ENCODE measurements around the gene MPC2. TPM values are rescaled to one million over a fixed set of nuclear protein-coding genes. Genes with fewer than 3 reads are reported as not detected.
A peak's percentile ranks its signal among the peaks of the same experiment; 100 is the strongest.

Gene MPC2
- 33.7 TPM for total RNA-seq (ENCODE audit: unreplicated experiment)
- long read RNA-seq, transcript MPC2-202 (5 exons, 2,177 nt) = major isoform, 32 of 34 reads
- long read RNA-seq, partial matches to known transcripts = 0 of 34 reads
- long read RNA-seq, other reads (novel, unspliced or antisense) = 2 of 34 reads

GRCh38 chr1:167936930-167937708 is at the start of gene MPC2:
Gene MPC2, minus strand, starts transcription at chr1:167937072. Its CDS starts 1,231 bp downstream, at chr1:167935841.
- Mint-ChIP-seq H3K27me3 (ENCODE audit: unreplicated experiment) (peaks cover 16% of the 10 kb centered on the region), H3K27ac (ENCODE audit: unreplicated experiment) (peak within 1 kb of the TSS; percentile 100), H3K4me1 (ENCODE audit: unreplicated experiment) (peaks cover 31% of the 10 kb centered on the region), H3K4me3 (ENCODE audit: unreplicated experiment) (peak within 1 kb of the TSS; percentile 98), H3K36me3 (ENCODE audit: low read depth, unreplicated experiment) (peaks cover 14% of the 10 kb centered on the region), H3K9me3 (ENCODE audit: unreplicated experiment) (no peaks in the 10 kb centered on the region)
- DNase-seq (ENCODE audit: low spot score) = peak; percentile 38
- TF ChIP-seq CTCF (IDR thresholded peaks at IDR 0.05; ENCODE audit: unreplicated experiment) = no peak

- no peak overlapping the region for H3K4me3 Mint-ChIP-seq (ENCODE audit: unreplicated experiment)
- peaks cover 3% of the 10 kb centered on the region for H3K27me3 Mint-ChIP-seq (ENCODE audit: unreplicated experiment)
- no peak for DNase-seq (ENCODE audit: low spot score)
- H3K4me1 Mint-ChIP-seq (ENCODE audit: unreplicated experiment) = no peaks in the 10 kb centered on the region
- peaks cover 4% of the 10 kb centered on the region for H3K36me3 Mint-ChIP-seq (ENCODE audit: low read depth, unreplicated experiment)
- TF ChIP-seq CTCF (IDR thresholded peaks at IDR 0.05; ENCODE audit: unreplicated experiment) = no peak
- no peaks in the 10 kb centered on the region for H3K9me3 Mint-ChIP-seq (ENCODE audit: unreplicated experiment)
- H3K27ac Mint-ChIP-seq (ENCODE audit: unreplicated experiment) = no peak overlapping the region
Measured at GRCh38 chr1:167984886-167985489, 48.1 kb upstream of the MPC2 start.

- no peak overlapping the region for H3K27ac Mint-ChIP-seq (ENCODE audit: unreplicated experiment)
- no peak for TF ChIP-seq CTCF (IDR thresholded peaks at IDR 0.05; ENCODE audit: unreplicated experiment)
- peaks cover 4% of the 10 kb centered on the region for H3K36me3 Mint-ChIP-seq (ENCODE audit: low read depth, unreplicated experiment)
- H3K27me3 Mint-ChIP-seq (ENCODE audit: unreplicated experiment) = peaks cover 3% of the 10 kb centered on the region
- no peak overlapping the region for H3K4me3 Mint-ChIP-seq (ENCODE audit: unreplicated experiment)
- no peaks in the 10 kb centered on the region for H3K9me3 Mint-ChIP-seq (ENCODE audit: unreplicated experiment)
- DNase-seq (ENCODE audit: low spot score) = no peak
- no peaks in the 10 kb centered on the region for H3K4me1 Mint-ChIP-seq (ENCODE audit: unreplicated experiment)
Measured at GRCh38 chr1:167983797-167984420, 47.0 kb upstream of the MPC2 start.

- no peak for DNase-seq (ENCODE audit: low spot score)
- peaks cover 8% of the 10 kb centered on the region for H3K36me3 Mint-ChIP-seq (ENCODE audit: low read depth, unreplicated experiment)
- no peak overlapping the region for H3K4me3 Mint-ChIP-seq (ENCODE audit: unreplicated experiment)
- no peak for TF ChIP-seq CTCF (IDR thresholded peaks at IDR 0.05; ENCODE audit: unreplicated experiment)
- H3K27me3 Mint-ChIP-seq (ENCODE audit: unreplicated experiment) = peaks cover 3% of the 10 kb centered on the region
- no peaks in the 10 kb centered on the region for H3K4me1 Mint-ChIP-seq (ENCODE audit: unreplicated experiment)
- no peak overlapping the region for H3K27ac Mint-ChIP-seq (ENCODE audit: unreplicated experiment)
- H3K9me3 Mint-ChIP-seq (ENCODE audit: unreplicated experiment) = no peaks in the 10 kb centered on the region
Measured at GRCh38 chr1:167981933-167982332, 45.1 kb upstream of the MPC2 start.
